Neural cell (in vitro differentiated cells): ENCODE results near the gene GPC5. TPM values are rescaled to one million over a fixed set of nuclear protein-coding genes. Genes with fewer than 3 reads are reported as not detected.

Source experiments
- H2AFZ ChIP-seq: fragments of 200-600, 300-800 bp; sonication (generic), shearing (Covaris generic); 2 replicates; pipeline ENCODE4 v1.6.0; 2014; ENCODE audit warnings: low read depth, mild to moderate bottlenecking, antibody characterized with exemption, low read length, moderate library complexity
- H3F3A ChIP-seq: fragments of 200-600 bp; shearing (Covaris generic); 2 replicates; pipeline ENCODE4 v1.6.1; 2016; ENCODE audit warnings: mild to moderate bottlenecking, moderate library complexity, mixed read lengths, antibody characterized with exemption, low read length; ENCODE audit not compliant: insufficient read depth, poor library complexity, severe bottlenecking
- H3K27ac ChIP-seq: fragments of 200-600, 300-800 bp; sonication (generic), shearing (Covaris generic); 2 replicates; pipeline ENCODE4 v1.5.1; 2014; ENCODE audit warnings: mild to moderate bottlenecking, low read length, moderate library complexity
- H3K27me3 ChIP-seq: fragments of 300-800, 200-600 bp; sonication (generic), shearing (Covaris generic); 2 replicates; pipeline ENCODE4 v1.6.0; 2014; ENCODE audit warnings: mild to moderate bottlenecking, low read depth, low read length, moderate library complexity; ENCODE audit not compliant: insufficient read depth
- H3K36me3 ChIP-seq: fragments of 300-800, 200-600 bp; sonication (generic), shearing (Covaris generic); 2 replicates; pipeline ENCODE4 v1.5.1; 2014; ENCODE audit warnings: mild to moderate bottlenecking, antibody characterized with exemption, low read length, moderate library complexity; ENCODE audit not compliant: insufficient read depth
- H3K4me2 ChIP-seq: fragments of 300-800, 200-600 bp; sonication (generic), shearing (Covaris generic); 2 replicates; pipeline ENCODE4 v1.6.0; 2014; ENCODE audit warnings: mild to moderate bottlenecking, low read length
- H3K4me3 ChIP-seq: fragments of 300-800, 200-600 bp; sonication (generic), shearing (Covaris generic); 2 replicates; pipeline ENCODE4 v1.5.1; 2014; ENCODE audit warnings: mild to moderate bottlenecking, low read length, moderate library complexity
- H3K79me2 ChIP-seq: fragments of 200-600 bp; shearing (Covaris generic); replicated peaks from 2 replicates; pipeline ENCODE4 v1.6.0; 2014; ENCODE audit warnings: mild to moderate bottlenecking, low read length, moderate library complexity; ENCODE audit not compliant: insufficient read depth
- H3K9ac ChIP-seq: fragments of 300-800, 200-600 bp; sonication (generic), shearing (Covaris generic); 2 replicates; pipeline ENCODE4 v1.6.1; 2016; ENCODE audit warnings: mild to moderate bottlenecking, low read length, mixed read lengths
- H3K9me2 ChIP-seq: fragments of 200-600 bp; shearing (Covaris generic); 2 replicates; pipeline ENCODE4 v1.6.1; 2016; ENCODE audit warnings: mild to moderate bottlenecking, low read length, mixed read lengths; ENCODE audit not compliant: insufficient read depth
- H3K9me3 ChIP-seq: fragments of 200-600, 300-800 bp; sonication (generic), shearing (Covaris generic); 2 replicates; pipeline ENCODE4 v1.6.1; 2016; ENCODE audit warnings: mild to moderate bottlenecking, mixed run types, low read length, moderate library complexity, mixed read lengths
- H4K20me1 ChIP-seq: fragments of 200-600 bp; shearing (Covaris generic); 2 replicates; pipeline ENCODE4 v1.6.1; 2016; ENCODE audit warnings: mild to moderate bottlenecking, mixed run types; ENCODE audit not compliant: insufficient read depth
- EP300 ChIP-seq: fragments of 450-650 bp; conservative IDR thresholded peaks from 2 replicates; pipeline ENCODE4 v1.6.1; 2014; ENCODE audit warnings: antibody characterized with exemption, mild to moderate bottlenecking, moderate library complexity; ENCODE audit not compliant: poor library complexity, severe bottlenecking
- EZH2 ChIP-seq: fragments of 200-600, 300-800 bp; shearing (Covaris generic), sonication (generic); IDR thresholded peaks from 2 replicates; pipeline ENCODE4 v1.6.1; 2014; ENCODE audit warnings: antibody characterized with exemption, low read length, borderline replicate concordance, mild to moderate bottlenecking; ENCODE audit not compliant: insufficient read depth, poor library complexity, severe bottlenecking
- MXI1 ChIP-seq: fragments of 450-650 bp; conservative IDR thresholded peaks from 2 replicates; pipeline ENCODE4 v1.6.1; 2014; ENCODE audit warnings: antibody characterized with exemption, mild to moderate bottlenecking; ENCODE audit not compliant: poor library complexity, severe bottlenecking
- POLR2AphosphoS5 ChIP-seq: IDR thresholded peaks from 2 replicates; pipeline ENCODE4 v1.6.1; 2012
- RAD21 ChIP-seq: fragments of 450-650 bp; conservative IDR thresholded peaks from 2 replicates; pipeline ENCODE4 v1.6.1; 2014; ENCODE audit warnings: antibody characterized with exemption, mild to moderate bottlenecking, moderate library complexity
- SMC3 ChIP-seq: fragments of 450-650 bp; conservative IDR thresholded peaks from 2 replicates; pipeline ENCODE4 v1.6.1; 2014; ENCODE audit warnings: antibody characterized with exemption, mild to moderate bottlenecking, moderate library complexity; ENCODE audit not compliant: poor library complexity
- TAF1 ChIP-seq: IDR thresholded peaks from 2 replicates; pipeline ENCODE4 v1.6.1; 2012; ENCODE audit warnings: low read depth
- polyA plus RNA-seq: library from polyadenylated mRNA; depleted of rRNA; stranded (reverse); fragments of >200 nt; gene quantifications from 2 replicates; pipeline ENCODE4 v1.2.3, GENCODE V29; 2014
- TF ChIP-seq, protein P1 (sequence below): fragments of 450-650 bp; IDR thresholded peaks from 2 replicates; pipeline ENCODE4 v1.5.1; 2014; ENCODE audit warnings: antibody characterized with exemption, mild to moderate bottlenecking, moderate library complexity; ENCODE audit not compliant: poor library complexity, severe bottlenecking
- TF ChIP-seq, protein P2 (sequence below): IDR thresholded peaks from 2 replicates; pipeline ENCODE4 v1.6.1; 2012; ENCODE audit warnings: borderline replicate concordance

The GPC5 gene
- polyA plus RNA-seq, 1 donor from 2014 or later: 5.0 TPM

DNA sequence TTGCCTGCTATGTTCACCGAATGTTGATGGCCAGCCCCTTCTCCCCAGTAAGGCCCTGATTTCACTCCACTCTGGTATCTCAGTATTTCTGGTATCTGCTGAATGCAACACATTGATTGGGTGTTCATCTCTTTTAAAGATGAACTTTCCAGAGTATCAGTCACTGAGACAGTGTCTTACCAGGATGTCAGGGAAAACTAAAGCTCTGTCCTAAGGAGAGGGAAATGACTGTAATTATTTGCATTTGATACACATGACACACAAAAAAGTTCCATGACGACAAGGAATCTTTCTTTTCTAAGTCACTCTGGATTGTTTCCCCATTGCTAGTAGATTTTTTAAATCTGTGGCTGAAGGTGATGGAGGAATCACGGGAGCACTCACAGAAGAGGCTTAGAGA is 2.2 kb downstream of the GPC5 start:
- no peaks in the 10 kb centered on the region for H4K20me1 ChIP-seq
- no peak overlapping the region for H3K4me3 ChIP-seq
- peaks cover 32% of the 10 kb centered on the region for H3K27me3 ChIP-seq

DNA sequence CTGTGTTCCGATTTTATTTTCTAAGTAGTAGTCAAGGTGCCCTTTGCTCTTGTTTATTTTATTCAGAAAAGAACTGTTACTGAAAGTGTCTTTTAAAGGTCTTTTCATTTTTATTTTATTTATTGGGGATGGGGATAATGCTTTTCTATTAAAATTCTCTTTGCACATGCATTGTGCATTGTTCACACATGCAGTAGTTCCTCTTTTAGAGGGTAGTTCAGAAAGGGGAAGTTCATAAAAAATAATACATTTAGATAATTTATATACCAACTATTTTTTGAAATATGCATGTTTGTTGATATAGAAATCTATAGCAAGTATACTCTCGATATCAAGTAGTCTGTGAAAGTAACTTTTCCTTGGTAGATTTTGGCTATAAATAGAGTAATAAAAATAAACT is 3.5 kb downstream of the GPC5 start:
- Histone ChIP-seq H3F3A (no peaks in the 10 kb centered on the region), H3K27ac (no peak overlapping the region), H3K4me3 (no peak overlapping the region), H2AFZ (no peak overlapping the region), H3K9me2 (no peaks in the 10 kb centered on the region), H4K20me1 (no peaks in the 10 kb centered on the region), H3K27me3 (peaks cover 28% of the 10 kb centered on the region), H3K9me3 (no peaks in the 10 kb centered on the region), H3K9ac (no peak overlapping the region), H3K36me3 (no peaks in the 10 kb centered on the region), H3K79me2 (no peaks in the 10 kb centered on the region), H3K4me2 (no peak overlapping the region)
- no peak for TF ChIP-seq POLR2AphosphoS5

More for the DNA sequence above, 2.2 kb downstream of the GPC5 start:
- H3F3A ChIP-seq: no peaks in the 10 kb centered on the region
- no peaks in the 10 kb centered on the region for H3K36me3 ChIP-seq
- H3K9me3 ChIP-seq: no peaks in the 10 kb centered on the region
- no peak overlapping the region for H2AFZ ChIP-seq
- H3K9me2 ChIP-seq: no peaks in the 10 kb centered on the region
- H3K9ac ChIP-seq: no peak overlapping the region
- H3K79me2 ChIP-seq: no peaks in the 10 kb centered on the region
- H3K27ac ChIP-seq: no peak overlapping the region
- H3K4me2 ChIP-seq: no peak overlapping the region
- TF ChIP-seq EZH2 (no peak), MXI1 (no peak), POLR2AphosphoS5 (no peak), TAF1 (no peak), EP300 (no peak), RAD21 (no peak), SMC3 (no peak)
- TF ChIP-seq, protein P1, sequence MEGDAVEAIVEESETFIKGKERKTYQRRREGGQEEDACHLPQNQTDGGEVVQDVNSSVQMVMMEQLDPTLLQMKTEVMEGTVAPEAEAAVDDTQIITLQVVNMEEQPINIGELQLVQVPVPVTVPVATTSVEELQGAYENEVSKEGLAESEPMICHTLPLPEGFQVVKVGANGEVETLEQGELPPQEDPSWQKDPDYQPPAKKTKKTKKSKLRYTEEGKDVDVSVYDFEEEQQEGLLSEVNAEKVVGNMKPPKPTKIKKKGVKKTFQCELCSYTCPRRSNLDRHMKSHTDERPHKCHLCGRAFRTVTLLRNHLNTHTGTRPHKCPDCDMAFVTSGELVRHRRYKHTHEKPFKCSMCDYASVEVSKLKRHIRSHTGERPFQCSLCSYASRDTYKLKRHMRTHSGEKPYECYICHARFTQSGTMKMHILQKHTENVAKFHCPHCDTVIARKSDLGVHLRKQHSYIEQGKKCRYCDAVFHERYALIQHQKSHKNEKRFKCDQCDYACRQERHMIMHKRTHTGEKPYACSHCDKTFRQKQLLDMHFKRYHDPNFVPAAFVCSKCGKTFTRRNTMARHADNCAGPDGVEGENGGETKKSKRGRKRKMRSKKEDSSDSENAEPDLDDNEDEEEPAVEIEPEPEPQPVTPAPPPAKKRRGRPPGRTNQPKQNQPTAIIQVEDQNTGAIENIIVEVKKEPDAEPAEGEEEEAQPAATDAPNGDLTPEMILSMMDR: no peak
- TF ChIP-seq, protein P2, sequence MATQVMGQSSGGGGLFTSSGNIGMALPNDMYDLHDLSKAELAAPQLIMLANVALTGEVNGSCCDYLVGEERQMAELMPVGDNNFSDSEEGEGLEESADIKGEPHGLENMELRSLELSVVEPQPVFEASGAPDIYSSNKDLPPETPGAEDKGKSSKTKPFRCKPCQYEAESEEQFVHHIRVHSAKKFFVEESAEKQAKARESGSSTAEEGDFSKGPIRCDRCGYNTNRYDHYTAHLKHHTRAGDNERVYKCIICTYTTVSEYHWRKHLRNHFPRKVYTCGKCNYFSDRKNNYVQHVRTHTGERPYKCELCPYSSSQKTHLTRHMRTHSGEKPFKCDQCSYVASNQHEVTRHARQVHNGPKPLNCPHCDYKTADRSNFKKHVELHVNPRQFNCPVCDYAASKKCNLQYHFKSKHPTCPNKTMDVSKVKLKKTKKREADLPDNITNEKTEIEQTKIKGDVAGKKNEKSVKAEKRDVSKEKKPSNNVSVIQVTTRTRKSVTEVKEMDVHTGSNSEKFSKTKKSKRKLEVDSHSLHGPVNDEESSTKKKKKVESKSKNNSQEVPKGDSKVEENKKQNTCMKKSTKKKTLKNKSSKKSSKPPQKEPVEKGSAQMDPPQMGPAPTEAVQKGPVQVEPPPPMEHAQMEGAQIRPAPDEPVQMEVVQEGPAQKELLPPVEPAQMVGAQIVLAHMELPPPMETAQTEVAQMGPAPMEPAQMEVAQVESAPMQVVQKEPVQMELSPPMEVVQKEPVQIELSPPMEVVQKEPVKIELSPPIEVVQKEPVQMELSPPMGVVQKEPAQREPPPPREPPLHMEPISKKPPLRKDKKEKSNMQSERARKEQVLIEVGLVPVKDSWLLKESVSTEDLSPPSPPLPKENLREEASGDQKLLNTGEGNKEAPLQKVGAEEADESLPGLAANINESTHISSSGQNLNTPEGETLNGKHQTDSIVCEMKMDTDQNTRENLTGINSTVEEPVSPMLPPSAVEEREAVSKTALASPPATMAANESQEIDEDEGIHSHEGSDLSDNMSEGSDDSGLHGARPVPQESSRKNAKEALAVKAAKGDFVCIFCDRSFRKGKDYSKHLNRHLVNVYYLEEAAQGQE: no peak

DNA sequence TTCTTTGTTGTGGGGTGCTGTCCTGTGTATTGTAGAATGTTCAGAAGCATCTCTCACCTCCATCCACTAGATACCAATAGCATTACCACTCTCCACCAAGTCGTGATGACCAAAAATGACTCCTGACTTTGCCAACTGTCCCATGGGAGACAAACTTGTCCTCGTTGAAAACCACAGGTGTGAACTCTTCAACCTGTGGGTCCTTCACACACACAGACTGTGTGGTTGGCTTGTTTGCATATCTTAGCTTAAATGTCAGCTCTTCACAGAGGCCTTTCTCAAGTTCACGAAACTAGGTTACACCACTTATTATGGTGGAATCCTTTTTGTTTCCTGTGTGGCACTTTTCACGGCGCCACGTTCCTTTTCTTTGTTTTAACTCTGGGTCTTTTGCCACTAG is 6.8 kb downstream of the GPC5 start:
- Histone ChIP-seq H2AFZ (no peak overlapping the region), H3K79me2 (no peaks in the 10 kb centered on the region), H3K9me2 (no peaks in the 10 kb centered on the region), H3K4me3 (no peak overlapping the region), H3K9ac (no peak overlapping the region), H3K36me3 (no peaks in the 10 kb centered on the region), H3K4me2 (no peak overlapping the region), H3K27ac (no peak overlapping the region), H3K9me3 (no peaks in the 10 kb centered on the region), H3K27me3 (peaks cover 5% of the 10 kb centered on the region), H3F3A (no peaks in the 10 kb centered on the region), H4K20me1 (no peaks in the 10 kb centered on the region)
- TF ChIP-seq SMC3 (no peak), RAD21 (no peak), POLR2AphosphoS5 (no peak), TAF1 (no peak), EZH2 (no peak), EP300 (no peak), MXI1 (no peak)
- TF ChIP-seq, protein P1: no peak
- TF ChIP-seq, protein P2: no peak
